ENCODE measurements around the gene RYR2. TPM values are rescaled to one million over a fixed set of nuclear protein-coding genes. Genes with fewer than 3 reads are reported as not detected.

RYR2 gene
- total RNA-seq, 1 donor from 2014 or later, result 0.19 TPM

- H3K9me3 Mint-ChIP-seq (ENCODE audit: low read depth), result no peaks in the 10 kb centered on the region
- no peak overlapping the region for H3K27ac Mint-ChIP-seq
- no peaks in the 10 kb centered on the region for H3K4me1 Mint-ChIP-seq (ENCODE audit: low read depth)
- TF ChIP-seq CTCF (IDR thresholded peaks at IDR 0.05; ENCODE audit: unreplicated experiment), result no peak
- H3K4me3 Mint-ChIP-seq (ENCODE audit: low read depth), result no peak overlapping the region
- no peak for DNase-seq (ENCODE audit: low spot score, unreplicated experiment)
- no peaks in the 10 kb centered on the region for H3K27me3 Mint-ChIP-seq
- no peaks in the 10 kb centered on the region for H3K36me3 Mint-ChIP-seq (ENCODE audit: insufficient read depth)
Observed at GRCh38 chr1:237705462-237705861, 663.5 kb downstream of the RYR2 start.

GRCh38 chr1:237709355-237709754 lies 667.4 kb downstream of the RYR2 start:
- H3K27ac Mint-ChIP-seq, result no peak overlapping the region
- no peak overlapping the region for H3K4me3 Mint-ChIP-seq (ENCODE audit: low read depth)
- no peak for DNase-seq (ENCODE audit: low spot score, unreplicated experiment)
- no peaks in the 10 kb centered on the region for H3K9me3 Mint-ChIP-seq (ENCODE audit: low read depth)
- H3K36me3 Mint-ChIP-seq (ENCODE audit: insufficient read depth), result no peaks in the 10 kb centered on the region
- no peaks in the 10 kb centered on the region for H3K27me3 Mint-ChIP-seq
- no peaks in the 10 kb centered on the region for H3K4me1 Mint-ChIP-seq (ENCODE audit: low read depth)
- no peak for TF ChIP-seq CTCF (IDR thresholded peaks at IDR 0.05; ENCODE audit: unreplicated experiment)

GRCh38 chr1:237711281-237711680 lies 669.3 kb downstream of the RYR2 start:
- Mint-ChIP-seq H3K4me1 (ENCODE audit: low read depth) (no peaks in the 10 kb centered on the region), H3K27ac (no peak overlapping the region), H3K4me3 (ENCODE audit: low read depth) (no peak overlapping the region), H3K36me3 (ENCODE audit: insufficient read depth) (no peaks in the 10 kb centered on the region), H3K9me3 (ENCODE audit: low read depth) (no peaks in the 10 kb centered on the region), H3K27me3 (no peaks in the 10 kb centered on the region)
- no peak for DNase-seq (ENCODE audit: low spot score, unreplicated experiment)
- TF ChIP-seq CTCF (IDR thresholded peaks at IDR 0.05; ENCODE audit: unreplicated experiment), result no peak

GRCh38 chr1:237712082-237712481 lies 670.1 kb downstream of the RYR2 start:
- TF ChIP-seq CTCF (IDR thresholded peaks at IDR 0.05; ENCODE audit: unreplicated experiment), result no peak
- DNase-seq (ENCODE audit: low spot score, unreplicated experiment), result no peak
- no peaks in the 10 kb centered on the region for H3K4me1 Mint-ChIP-seq (ENCODE audit: low read depth)
- H3K9me3 Mint-ChIP-seq (ENCODE audit: low read depth), result no peaks in the 10 kb centered on the region
- H3K36me3 Mint-ChIP-seq (ENCODE audit: insufficient read depth), result no peaks in the 10 kb centered on the region
- no peak overlapping the region for H3K27ac Mint-ChIP-seq
- no peaks in the 10 kb centered on the region for H3K27me3 Mint-ChIP-seq
- no peak overlapping the region for H3K4me3 Mint-ChIP-seq (ENCODE audit: low read depth)

- Mint-ChIP-seq H3K4me1 (ENCODE audit: low read depth) (no peaks in the 10 kb centered on the region), H3K9me3 (ENCODE audit: low read depth) (no peaks in the 10 kb centered on the region), H3K27me3 (no peaks in the 10 kb centered on the region), H3K27ac (no peak overlapping the region), H3K4me3 (ENCODE audit: low read depth) (no peak overlapping the region), H3K36me3 (ENCODE audit: insufficient read depth) (no peaks in the 10 kb centered on the region)
- no peak for DNase-seq (ENCODE audit: low spot score, unreplicated experiment)
- no peak for TF ChIP-seq CTCF (IDR thresholded peaks at IDR 0.05; ENCODE audit: unreplicated experiment)
Observed at GRCh38 chr1:237712586-237713157, 670.7 kb downstream of the RYR2 start.

Measured in progenitor cell of endocrine pancreas (in vitro differentiated cells).